Measurements from ENCODE around the gene CXADR.
"Not testable (repeated sequence)": the region's sequence is repeated elsewhere in the genome, so short reads cannot be mapped to it uniquely, and the experiment has no call there.

The CXADR gene

GRCh38 chr21:17501107-17502006, 11.5 kb upstream of the CXADR start:
- no peak for TF ChIP-seq CTCF (IDR thresholded peaks at IDR 0.05; ENCODE audit: control extremely low read depth, extremely low read depth, low read depth, missing control alignments)
- no peak for DNase-seq (ENCODE audit: extremely low spot score)
- CTCF ChIA-PET: interaction anchor here (1.2 kb wide), 1 partner anchor 11 kb away, joined by 5 read pairs; the partner anchor contains the start of gene CXADR
- POLR2A ChIA-PET: no interaction called here

GRCh38 chr21:17502985-17503384, 9.9 kb upstream of the CXADR start:
- POLR2A ChIA-PET: not testable (repeated sequence)
- CTCF ChIA-PET: interaction anchor here (1.4 kb wide), 1 partner anchor 9 kb away, joined by 9 read pairs; no protein-coding TSS in a partner anchor

GRCh38 chr21:17506951-17507350, 5.9 kb upstream of the CXADR start:
- ChIA-PET POLR2A (no interaction called here), CTCF (no interaction called here)
- TF ChIP-seq CTCF (IDR thresholded peaks at IDR 0.05; ENCODE audit: control extremely low read depth, extremely low read depth, low read depth, missing control alignments): no peak
- no peak for DNase-seq (ENCODE audit: extremely low spot score)

More at GRCh38 chr21:17502985-17503384, 9.9 kb upstream of the CXADR start:
- not testable (repeated sequence) for DNase-seq (ENCODE audit: extremely low spot score)

- ChIA-PET POLR2A (no interaction called here), CTCF (no interaction called here)
- TF ChIP-seq CTCF (IDR thresholded peaks at IDR 0.05; ENCODE audit: control extremely low read depth, extremely low read depth, low read depth, missing control alignments): no peak
- no peak for DNase-seq (ENCODE audit: extremely low spot score)
Measured at GRCh38 chr21:17507591-17507990, 5.3 kb upstream of the CXADR start.

- ChIA-PET CTCF (interaction anchor here (1.5 to 1.7 kb wide), 2 partner anchors 11 to 12 kb away, joined by 3 to 5 read pairs; no protein-coding TSS in a partner anchor), POLR2A (no interaction called here)
- DNase-seq (ENCODE audit: extremely low spot score): peak; percentile 31
- TF ChIP-seq CTCF (IDR thresholded peaks at IDR 0.05; ENCODE audit: control extremely low read depth, extremely low read depth, low read depth, missing control alignments): no peak
Measured at GRCh38 chr21:17513214-17514123, 626 bp downstream of the CXADR start.

GRCh38 chr21:17514124-17514845, 1.4 kb downstream of the CXADR start:
- no peak for TF ChIP-seq CTCF (IDR thresholded peaks at IDR 0.05; ENCODE audit: control extremely low read depth, extremely low read depth, low read depth, missing control alignments)
- POLR2A ChIA-PET: no interaction called here
- no peak for DNase-seq (ENCODE audit: extremely low spot score)
- CTCF ChIA-PET: interaction anchor here (1.7 kb wide), 1 partner anchor 10 kb away, joined by 3 read pairs; no protein-coding TSS in a partner anchor

GRCh38 chr21:17517008-17517407, 4.2 kb downstream of the CXADR start:
- CTCF ChIA-PET: interaction anchor here (1.6 kb wide), 1 partner anchor 27 kb away, joined by 3 read pairs; no protein-coding TSS in a partner anchor
- not testable (repeated sequence) for DNase-seq (ENCODE audit: extremely low spot score)

More at GRCh38 chr21:17517008-17517407, 4.2 kb downstream of the CXADR start:
- POLR2A ChIA-PET: not testable (repeated sequence)

Data from GM10248 (cell line).